BE2C (cell line): Measurements from ENCODE around the gene NEU4.
"Not testable (repeated sequence)": the region's sequence is repeated elsewhere in the genome, so short reads cannot be mapped to it uniquely, and the experiment has no call there.

Experiments
- DNase-seq: peaks from one replicate; pipeline ENCODE4 v3.0.0-alpha.2; 2020
- H3K27me3 ChIP-seq: fragments of 250-450 bp; sonication (Bioruptor Pico); 2 replicates; pipeline ENCODE4 v1.5.1; 2020; ENCODE audit warnings: mild to moderate bottlenecking
- H3K36me3 ChIP-seq: fragments of 250-450 bp; sonication (Bioruptor Pico); 2 replicates; pipeline ENCODE4 v1.5.1; 2020; ENCODE audit warnings: mild to moderate bottlenecking
- H3K4me1 ChIP-seq: fragments of 250-450 bp; sonication (Bioruptor Pico); 2 replicates; pipeline ENCODE4 v1.5.1; 2020
- H3K4me3 ChIP-seq: 2 replicates; pipeline ENCODE4 v1.5.1; 2011; ENCODE audit warnings: low read depth, low read length
- H3K9me3 ChIP-seq: fragments of 250-450 bp; sonication (Bioruptor Pico); 2 replicates; pipeline ENCODE4 v1.5.1; 2020
- CTCF ChIP-seq: IDR thresholded peaks from 2 replicates; pipeline ENCODE4 v1.5.1; 2012; ENCODE audit warnings: mild to moderate bottlenecking, low read depth, low read length

The NEU4 gene

GRCh38 chr2:241803387-241804325, 5.3 kb upstream of the NEU4 start:
- H3K27me3 ChIP-seq = no peaks in the 10 kb centered on the region
- H3K4me1 ChIP-seq = peaks cover 26% of the 10 kb centered on the region
- TF ChIP-seq CTCF = no peak
- no peaks in the 10 kb centered on the region for H3K9me3 ChIP-seq
- DNase-seq = peak; percentile 20
- no peaks in the 10 kb centered on the region for H3K36me3 ChIP-seq
- H3K4me3 ChIP-seq = no peak overlapping the region

GRCh38 chr2:241804326-241805229, 4.4 kb upstream of the NEU4 start:
- Histone ChIP-seq H3K27me3 (no peaks in the 10 kb centered on the region), H3K9me3 (no peaks in the 10 kb centered on the region), H3K36me3 (no peaks in the 10 kb centered on the region), H3K4me1 (peaks cover 34% of the 10 kb centered on the region), H3K4me3 (0 out of 2 replicates have a peak overlapping the region, but pooled peaks have one; percentile 24)
- peak; percentile 36; the same call in 1 of the 2 replicates for TF ChIP-seq CTCF
- DNase-seq = peak; percentile 78

- DNase-seq = peak; percentile 55
- H3K9me3 ChIP-seq, H3K27me3 ChIP-seq, H3K4me3 ChIP-seq, H3K36me3 ChIP-seq: not testable (repeated sequence)
- peaks cover 43% of the 10 kb centered on the region for H3K4me1 ChIP-seq
Measured at GRCh38 chr2:241806217-241806616, 2.8 kb upstream of the NEU4 start.

GRCh38 chr2:241808051-241808720, 807 bp upstream of the NEU4 start:
- Histone ChIP-seq H3K36me3 (no peaks in the 10 kb centered on the region), H3K27me3 (no peaks in the 10 kb centered on the region), H3K9me3 (no peaks in the 10 kb centered on the region), H3K4me3 (no peak overlapping the region), H3K4me1 (peaks cover 32% of the 10 kb centered on the region)
- peak; percentile 53 for DNase-seq
- TF ChIP-seq CTCF = 0 out of 2 replicates have a peak, but pooled peaks have one; percentile 2

GRCh38 chr2:241809383-241810306, 652 bp downstream of the NEU4 start:
- Histone ChIP-seq H3K36me3 (no peaks in the 10 kb centered on the region), H3K9me3 (no peaks in the 10 kb centered on the region), H3K27me3 (no peaks in the 10 kb centered on the region), H3K4me1 (peaks cover 24% of the 10 kb centered on the region), H3K4me3 (no peak overlapping the region)
- TF ChIP-seq CTCF = no peak
- peak; percentile 12 for DNase-seq
